PFSK-1 (cell line): Measurements from ENCODE around the gene TSEN15.

ENCODE experiments used
- FOXP2 ChIP-seq: optimal IDR thresholded peaks from 2 replicates; pipeline ENCODE3; 2011; ENCODE audit warnings: borderline replicate concordance, control low read depth, inconsistent platforms; ENCODE audit not compliant: insufficient read depth; ENCODE audit errors: extremely low read length, extremely low read depth
- POLR2AphosphoS5 ChIP-seq: IDR thresholded peaks from 2 replicates; pipeline ENCODE4 v1.6.1; 2012; ENCODE audit warnings: low read depth, mild to moderate bottlenecking, control low read depth, low read length, moderate library complexity
- REST ChIP-seq, 2 experiments: IDR thresholded peaks; 2 replicates each; pipeline versions ENCODE4 v1.6.1 to v1.8.0; 2011 to 2012; ENCODE audit warnings: low read depth in 2 of 2, low read length in 2 of 2, control low read depth in 1 of 2, inconsistent platforms in 1 of 2, mild to moderate bottlenecking in 1 of 2, moderate library complexity in 1 of 2; ENCODE audit not compliant: insufficient read depth in 1 of 2
- SIN3A ChIP-seq: IDR thresholded peaks from 2 replicates; pipeline ENCODE4 v1.6.1; 2012; ENCODE audit warnings: mild to moderate bottlenecking, low read length, moderate library complexity, borderline replicate concordance; ENCODE audit not compliant: insufficient read depth
- TAF1 ChIP-seq: IDR thresholded peaks from 2 replicates; pipeline ENCODE4 v1.6.1; 2012; ENCODE audit warnings: low read length, control low read depth, borderline replicate concordance; ENCODE audit not compliant: insufficient read depth

The TSEN15 gene

GRCh38 chr1:184032930-184033418 lies 18.6 kb upstream of the TSEN15 start:
- TF ChIP-seq TAF1 (no peak), POLR2AphosphoS5 (no peak), REST (IDR thresholded peaks at IDR 0.05; ENCODE audit: insufficient read depth in 1 of 2, low read depth in 2 of 2, low read length in 2 of 2) (no peak), FOXP2 (no peak), SIN3A (no peak)

- TF ChIP-seq TAF1, result no peak
- no peak for TF ChIP-seq SIN3A
- TF ChIP-seq REST (IDR thresholded peaks at IDR 0.05; ENCODE audit: insufficient read depth in 1 of 2, low read depth in 2 of 2, low read length in 2 of 2), result no peak
- TF ChIP-seq POLR2AphosphoS5, result no peak
- TF ChIP-seq FOXP2, result no peak
Measured at GRCh38 chr1:184033711-184034167, 17.8 kb upstream of the TSEN15 start.

- TF ChIP-seq REST (IDR thresholded peaks at IDR 0.05; ENCODE audit: insufficient read depth in 1 of 2, low read depth in 2 of 2, low read length in 2 of 2) (no peak), POLR2AphosphoS5 (no peak), SIN3A (no peak), FOXP2 (no peak), TAF1 (no peak)
Measured at GRCh38 chr1:184034761-184035379, 16.7 kb upstream of the TSEN15 start.

- no peak for TF ChIP-seq FOXP2
- no peak for TF ChIP-seq SIN3A
- no peak for TF ChIP-seq TAF1
- TF ChIP-seq REST (IDR thresholded peaks at IDR 0.05; ENCODE audit: insufficient read depth in 1 of 2, low read depth in 2 of 2, low read length in 2 of 2), result no peak
- no peak for TF ChIP-seq POLR2AphosphoS5
Measured at GRCh38 chr1:184035719-184036516, 15.6 kb upstream of the TSEN15 start.
